CD4-positive, alpha-beta T cell treated with Interleukin-15 for 4 hours (primary cell): ENCODE measurements around the gene CLSTN1.

ENCODE experiments used
- DNase-seq: peaks from one replicate; pipeline ENCODE4 v3.0.0-alpha.2; 2020; ENCODE audit warnings: low spot score

CLSTN1 gene

DNA sequence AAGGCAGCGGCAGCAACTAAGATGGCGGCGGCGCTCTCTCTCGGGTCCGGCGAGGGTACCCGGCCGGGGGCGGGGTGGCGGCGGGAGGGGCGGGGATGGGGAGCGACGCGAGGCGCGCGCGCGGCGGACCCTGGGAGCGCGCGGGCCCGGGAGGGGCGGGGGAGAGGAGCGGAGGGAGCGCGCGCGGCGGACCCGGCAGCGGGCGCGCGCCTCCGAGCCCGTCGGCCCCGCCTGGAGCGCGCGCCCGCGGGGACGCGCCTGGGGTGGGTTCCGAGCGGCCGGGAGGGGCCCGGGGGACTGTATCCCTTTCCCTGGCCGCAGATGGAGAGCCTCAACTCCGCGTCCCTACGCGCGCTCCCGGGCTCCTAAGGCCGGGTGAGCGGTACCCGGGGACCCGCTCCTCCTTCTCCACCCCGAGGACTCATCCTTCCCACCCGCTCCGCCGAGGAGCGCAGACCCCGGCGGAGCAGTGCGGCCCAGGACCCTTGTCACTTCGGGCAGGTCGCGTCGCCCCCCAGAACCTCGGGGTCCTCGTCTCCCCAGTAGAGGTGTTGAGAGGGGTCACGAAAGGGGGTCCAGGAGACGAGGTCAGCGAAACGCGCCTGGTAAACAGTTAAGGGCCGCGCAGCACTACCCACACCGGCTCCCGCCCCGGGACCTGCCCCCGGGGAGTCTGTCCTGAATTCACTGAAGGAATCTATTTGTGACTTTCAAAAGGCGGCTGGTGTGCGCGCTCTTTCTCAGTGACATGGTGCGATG lies at the start of gene CLSTN1:
TSS of gene CLSTN1 (minus strand) at position 23 of the 759 bp plus-strand sequence. CDS start 232 bp downstream, outside the sequence.
- DNase-seq: peak; percentile 92

DNA sequence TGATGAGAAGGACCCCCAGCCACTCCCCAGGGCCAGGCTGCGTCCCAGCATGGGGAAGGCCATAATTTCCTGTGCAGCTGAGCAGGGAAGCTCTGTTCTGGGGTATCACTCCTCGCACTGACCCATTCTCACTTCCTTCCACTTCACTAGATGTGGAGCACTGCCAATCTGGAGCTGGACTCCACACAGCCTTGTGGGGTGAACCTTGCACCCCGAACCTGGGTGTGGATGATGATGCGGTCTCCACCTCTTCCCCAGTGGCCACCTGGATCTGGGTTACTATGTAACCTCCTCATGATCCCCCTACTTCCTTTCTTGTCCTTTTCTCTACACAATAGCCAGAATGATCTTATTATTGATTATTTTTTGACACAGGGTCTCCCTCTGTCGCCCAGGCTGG lies 49.6 kb upstream of the CLSTN1 start:
- no peak for DNase-seq

GRCh38 chr1:9872430-9873165 lies 48.8 kb upstream of the CLSTN1 start:
- no peak for DNase-seq

DNA sequence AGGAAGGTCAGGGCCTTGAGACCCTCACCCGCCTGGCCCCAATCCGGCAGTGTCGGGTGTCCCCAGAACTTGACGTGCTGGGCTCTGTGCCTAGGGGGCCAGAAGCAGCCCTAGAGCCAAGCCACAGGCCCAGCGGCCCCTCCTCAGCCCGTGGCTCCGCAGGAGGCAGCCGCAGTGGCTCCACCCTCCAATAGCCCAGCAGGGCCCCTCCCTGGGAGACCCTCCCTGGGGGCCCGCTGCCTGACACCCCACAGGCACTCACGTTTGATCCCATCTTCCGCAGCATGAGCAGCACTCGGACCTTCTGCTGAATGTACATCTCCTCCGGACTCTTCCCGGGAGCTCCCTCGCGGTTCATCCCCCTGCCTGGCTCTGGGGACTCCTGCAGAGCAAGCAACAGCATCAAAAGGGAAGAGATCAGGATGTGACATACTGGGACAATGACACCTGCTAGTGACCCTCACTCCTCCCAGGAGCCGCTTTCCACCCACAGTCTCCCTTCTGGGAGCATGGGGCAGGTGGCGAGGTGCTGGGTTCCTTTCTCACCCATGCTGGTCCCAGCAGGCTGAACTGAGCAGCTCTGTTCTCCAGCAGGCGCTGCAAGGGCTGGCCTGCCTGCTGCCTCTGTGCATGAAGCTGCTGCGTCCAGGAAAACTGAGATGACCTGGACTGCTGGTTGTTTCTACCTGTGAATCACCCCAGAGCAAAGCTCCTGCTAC lies 48.1 kb upstream of the CLSTN1 start:
- DNase-seq: no peak

DNA sequence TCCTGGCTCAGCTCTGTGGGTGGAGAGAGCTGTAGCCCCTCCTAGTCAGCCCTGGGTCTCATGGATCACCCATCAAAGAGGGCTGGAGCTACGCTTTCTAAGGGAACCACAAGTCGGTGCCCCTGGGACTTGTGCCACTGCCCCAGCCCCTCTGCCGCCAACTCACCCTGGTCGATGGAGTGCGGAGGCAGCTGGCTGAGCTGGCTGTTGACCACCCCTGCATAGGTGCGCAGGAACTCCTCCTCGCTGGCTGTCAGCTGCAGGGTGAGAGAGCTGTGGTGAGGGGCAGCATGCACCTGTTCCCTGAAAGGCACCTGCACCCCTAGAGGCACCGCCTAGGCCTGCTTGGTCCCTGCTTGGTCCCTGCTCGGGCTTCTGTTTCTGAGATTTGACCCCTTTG lies 47.3 kb upstream of the CLSTN1 start:
- DNase-seq: no peak

GRCh38 chr1:9870572-9870971 lies 46.8 kb upstream of the CLSTN1 start:
- no peak for DNase-seq

DNA sequence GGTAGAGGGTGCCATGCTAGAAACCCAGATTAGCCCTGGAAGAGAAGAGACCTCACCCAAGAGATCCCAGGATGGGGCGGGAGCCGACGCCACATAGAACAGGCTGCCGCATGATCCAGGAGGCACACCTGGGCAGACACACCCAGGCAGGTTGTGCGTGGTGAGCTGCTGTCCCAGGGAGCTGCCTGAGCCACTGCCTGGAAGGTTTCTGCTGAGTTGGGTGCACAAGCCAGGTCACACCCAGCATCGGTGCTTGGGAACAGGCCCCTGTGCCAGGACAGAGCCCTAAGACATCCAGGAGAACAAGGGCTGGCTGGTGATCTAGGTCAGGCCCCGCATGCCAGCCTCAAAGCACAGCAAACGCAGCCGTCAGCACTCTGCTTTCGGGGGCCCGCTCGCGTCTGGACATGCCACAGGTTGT lies 46.1 kb upstream of the CLSTN1 start:
- no peak for DNase-seq

GRCh38 chr1:9868244-9868590 lies 44.5 kb upstream of the CLSTN1 start:
- no peak for DNase-seq

DNA sequence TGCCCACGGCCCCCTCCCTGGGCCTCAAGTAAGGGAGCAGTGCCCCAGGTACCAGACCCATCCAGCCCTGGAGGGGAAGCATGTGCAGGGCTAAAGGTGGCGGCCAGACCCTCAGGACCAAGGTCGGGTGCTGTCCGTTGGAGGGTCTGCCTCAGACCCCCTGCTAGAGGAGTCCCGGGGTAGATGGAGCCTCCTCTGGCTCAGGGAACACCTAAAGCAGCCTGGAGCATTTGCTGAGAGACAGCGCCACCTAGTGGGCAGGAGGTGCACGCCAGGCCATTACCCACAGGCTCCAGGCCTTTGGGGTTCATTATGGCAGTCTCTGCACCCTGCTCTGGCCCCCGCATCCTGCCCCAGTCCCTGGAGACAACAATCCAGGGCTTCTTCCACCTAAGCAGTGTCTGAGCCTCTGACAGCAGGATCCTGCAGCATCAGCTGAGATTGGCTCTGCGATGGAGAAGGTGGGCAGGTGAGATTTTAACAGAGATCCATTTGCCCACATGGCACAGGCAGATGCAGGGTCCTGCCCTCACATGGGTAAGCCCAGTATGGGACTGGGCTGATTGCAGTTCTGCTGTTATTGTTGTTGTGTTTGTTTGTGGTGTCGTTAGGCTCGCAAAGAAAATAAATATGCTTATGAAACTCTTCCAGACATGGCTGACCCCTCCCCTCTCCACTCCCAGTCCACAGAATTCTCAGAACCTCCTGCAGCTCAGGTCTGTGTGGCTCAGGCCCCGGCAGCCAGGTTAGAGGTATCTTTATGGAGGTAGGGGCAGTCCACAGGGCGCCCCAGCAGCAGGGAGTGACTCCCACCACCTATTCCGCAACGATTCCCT lies 43.9 kb upstream of the CLSTN1 start:
- peak; percentile 87 for DNase-seq

GRCh38 chr1:9866836-9867235 lies 43.1 kb upstream of the CLSTN1 start:
- DNase-seq: no peak

- DNase-seq: no peak
These were observed 42.0 kb upstream of the CLSTN1 start for GRCh38 chr1:9865724-9866123.

DNA sequence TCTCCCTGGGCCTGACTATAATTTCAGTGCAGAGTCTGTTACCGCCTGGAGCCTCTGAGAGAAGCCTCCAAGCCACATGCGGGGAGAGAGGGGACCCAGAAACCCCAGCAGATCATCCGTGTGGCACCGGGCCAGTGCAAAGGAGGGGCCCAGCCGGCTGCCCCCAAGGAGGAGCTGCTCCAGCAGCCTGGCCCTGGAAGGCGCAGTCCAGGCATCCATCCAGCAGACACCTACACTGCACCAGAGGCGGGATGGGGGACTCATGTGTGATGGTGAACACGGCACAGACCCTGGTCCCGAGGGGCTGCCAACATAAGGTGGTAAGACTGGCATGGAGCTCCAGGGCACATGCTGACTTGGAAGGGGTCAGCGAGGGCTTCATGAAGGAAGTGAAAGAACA lies 39.6 kb upstream of the CLSTN1 start:
- no peak for DNase-seq

DNA sequence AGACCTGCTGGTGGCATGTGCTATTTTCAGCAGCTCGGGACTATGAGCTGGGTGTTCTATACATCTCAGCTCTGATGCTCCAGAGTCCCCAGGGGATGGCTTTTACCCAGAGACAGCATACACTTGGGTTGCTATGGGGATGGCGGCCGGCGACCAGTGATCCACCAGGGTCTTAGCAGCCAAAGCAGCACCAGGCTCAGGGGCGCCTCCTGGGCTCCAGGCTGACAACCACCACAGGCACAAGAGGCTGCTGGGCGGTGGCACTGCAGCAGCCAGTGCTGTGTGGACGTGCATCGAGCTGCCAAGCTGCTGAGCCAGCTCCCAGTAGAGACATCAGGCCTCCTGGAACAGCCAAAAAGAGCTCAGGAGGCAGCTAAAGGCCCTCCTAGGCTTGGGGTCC lies 37.6 kb upstream of the CLSTN1 start:
- no peak for DNase-seq

DNA sequence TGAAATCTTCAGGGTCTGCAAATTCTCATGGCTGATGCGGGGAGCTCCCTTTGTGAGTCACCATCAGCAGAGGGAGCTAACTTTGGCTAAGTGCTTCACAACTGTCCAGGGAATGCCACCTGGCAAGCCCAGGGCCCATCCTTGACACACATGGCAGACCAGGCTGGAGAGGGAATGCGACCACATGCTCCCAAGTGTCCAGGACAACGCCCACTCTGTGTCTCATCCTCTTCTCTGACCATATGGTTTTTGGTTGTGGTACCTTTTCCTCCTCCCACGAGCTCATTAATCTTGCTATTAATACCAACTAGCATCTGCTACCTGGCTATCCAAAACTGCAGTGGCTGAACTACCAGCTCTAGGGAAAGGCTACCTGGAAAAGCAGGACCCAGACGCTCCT lies 37.1 kb upstream of the CLSTN1 start:
- DNase-seq: no peak

DNA sequence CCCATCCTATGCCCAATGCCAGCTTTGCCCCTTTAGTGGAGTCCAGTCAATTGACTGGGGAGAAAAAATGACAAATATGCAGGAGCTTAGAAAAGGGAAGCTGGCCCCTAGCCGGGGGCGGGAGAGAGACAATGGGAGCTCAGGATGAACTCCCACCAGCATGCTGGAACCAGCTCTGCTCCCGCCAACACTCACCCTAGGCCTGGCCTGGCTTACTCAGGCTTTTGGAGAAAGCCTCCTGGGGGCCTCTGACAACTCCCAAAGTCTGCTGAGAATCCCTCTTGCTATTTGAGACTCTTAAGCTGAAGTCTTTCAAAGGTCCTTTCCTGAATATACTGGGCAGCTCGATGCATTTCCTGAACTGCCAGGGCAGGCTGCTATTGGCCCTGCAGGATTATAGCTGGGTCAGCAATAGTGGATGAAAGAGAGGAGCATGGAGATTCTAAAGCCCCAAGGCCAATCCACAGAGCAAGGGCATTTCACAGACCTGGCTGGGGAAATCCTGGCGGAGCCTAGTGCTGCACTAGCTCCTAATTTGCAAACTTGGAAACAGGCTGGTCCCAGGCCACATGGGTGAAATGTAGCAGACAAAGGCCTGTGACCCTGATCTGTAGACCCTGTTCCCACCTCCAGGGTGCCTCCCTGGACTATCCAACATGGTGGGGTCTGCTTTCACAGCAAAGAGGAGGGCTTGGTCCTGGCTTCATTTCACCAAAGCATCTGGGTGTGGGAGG lies 35.7 kb upstream of the CLSTN1 start:
- DNase-seq: no peak

DNA sequence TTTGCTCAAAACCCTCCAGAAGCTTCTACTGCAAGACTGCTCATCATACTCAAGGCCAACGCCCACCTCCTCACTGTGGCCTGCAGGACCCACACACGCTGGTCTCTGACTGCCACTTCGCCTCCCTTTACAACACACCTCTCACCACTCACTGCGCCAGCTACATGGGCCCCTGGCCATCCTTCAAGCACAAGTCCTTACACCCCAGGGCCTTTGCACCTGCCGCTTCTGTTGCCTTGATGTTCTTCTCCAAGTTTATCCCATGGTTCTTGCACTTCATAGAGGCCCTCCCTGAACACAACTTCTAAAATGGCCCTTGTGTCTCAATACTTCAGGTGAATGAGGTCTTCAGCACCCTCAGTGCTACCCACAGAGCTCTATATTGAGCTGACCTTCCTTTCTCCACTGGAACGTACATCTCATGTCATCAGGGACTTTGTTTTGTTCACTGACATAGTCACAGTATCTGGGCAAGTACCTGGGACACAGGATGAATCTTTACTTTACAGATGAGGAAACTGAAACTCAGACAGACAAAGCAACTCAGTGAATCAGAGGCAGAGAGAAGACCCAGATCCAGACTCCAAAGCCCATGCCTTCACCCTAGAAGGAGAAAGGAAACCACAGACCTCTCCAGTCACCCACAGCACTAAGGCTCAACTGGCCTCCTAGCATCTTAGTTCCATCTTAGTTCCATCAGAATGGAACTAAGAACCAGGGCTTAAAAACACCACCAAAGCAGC lies 34.7 kb upstream of the CLSTN1 start:
- DNase-seq: no peak

- no peak for DNase-seq
These were observed 31.4 kb upstream of the CLSTN1 start for GRCh38 chr1:9855186-9855585.

- no peak for DNase-seq
These were observed 29.5 kb upstream of the CLSTN1 start for GRCh38 chr1:9853249-9853595.

DNA sequence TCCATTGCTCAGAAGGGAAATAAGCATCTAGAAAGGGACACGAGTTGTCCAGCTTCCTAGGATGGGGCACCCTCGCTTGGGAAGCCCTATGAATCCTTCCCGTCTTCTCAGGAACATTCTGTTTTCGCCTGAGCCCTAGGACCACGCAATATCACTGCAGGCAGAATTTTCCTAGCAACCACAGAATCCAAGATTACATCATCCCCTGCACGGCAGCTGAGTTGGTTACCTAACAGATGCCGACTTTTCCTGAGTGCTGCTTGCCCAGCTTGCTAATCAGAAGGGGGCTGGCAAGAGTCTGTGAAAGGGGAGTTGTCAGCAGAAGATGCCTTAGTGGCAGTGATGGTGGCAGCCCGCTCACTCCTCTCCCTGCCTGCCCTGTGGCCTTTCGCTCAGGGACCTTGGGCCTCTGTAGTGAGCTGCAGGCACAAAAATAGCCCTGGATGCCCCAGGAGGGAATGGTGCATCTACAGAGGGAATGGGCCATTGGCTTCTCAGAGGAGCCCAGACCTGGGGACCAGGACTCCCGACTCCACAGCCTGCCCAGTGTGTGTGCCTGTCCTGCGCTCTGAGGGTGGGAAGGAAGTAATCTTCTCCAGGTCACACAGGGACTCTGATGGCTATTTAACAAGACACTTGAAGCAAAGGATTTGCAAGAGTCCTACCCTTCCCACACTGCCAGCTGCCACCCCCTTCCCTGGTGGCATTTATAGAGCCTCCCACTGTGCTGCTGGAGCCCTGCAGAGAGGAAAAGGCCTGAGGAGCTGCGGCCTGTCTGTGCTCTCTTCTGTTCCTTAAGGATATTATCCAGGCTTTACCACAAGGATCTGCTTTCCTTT lies 28.9 kb upstream of the CLSTN1 start:
- DNase-seq: no peak

- no peak for DNase-seq
These were observed 28.2 kb upstream of the CLSTN1 start for GRCh38 chr1:9852004-9852403.
